Nephron (organoid): ENCODE measurements around the gene DPP6.

ENCODE experiments used
- H3K27ac Mint-ChIP-seq, 3 experiments: 2 replicates each; pipeline ENCODE4 v1.8.0; 2020; ENCODE audit warnings: mixed read lengths in 3 of 3, mild to moderate bottlenecking in 2 of 3, moderate library complexity in 1 of 3
- H3K27me3 Mint-ChIP-seq: 2 replicates; pipeline ENCODE4 v1.8.0; 2021; ENCODE audit warnings: low read depth, mild to moderate bottlenecking, moderate library complexity, mixed read lengths
- H3K36me3 Mint-ChIP-seq: 2 replicates; pipeline ENCODE4 v1.8.0; 2020; ENCODE audit warnings: low read depth, mixed read lengths
- H3K4me1 Mint-ChIP-seq: 2 replicates; pipeline ENCODE4 v1.8.0; 2020; ENCODE audit warnings: mixed read lengths
- H3K4me3 Mint-ChIP-seq, 3 experiments: 2 replicates each; pipeline ENCODE4 v1.8.0; 2020; ENCODE audit warnings: mild to moderate bottlenecking in 3 of 3, mixed read lengths in 3 of 3, moderate library complexity in 2 of 3
- H3K9me3 Mint-ChIP-seq: 2 replicates; pipeline ENCODE4 v1.8.0; 2020; ENCODE audit warnings: mixed read lengths
- CTCF ChIP-seq, 3 experiments: fragments of 200-600 bp; sonication (generic); IDR thresholded peaks; one replicate each; pipeline ENCODE4 v1.5.0; 2021; ENCODE audit warnings: antibody characterized with exemption in 3 of 3; ENCODE audit not compliant: unreplicated experiment in 3 of 3

DPP6 gene

GRCh38 chr7:154425271-154425670 lies 373.1 kb downstream of the DPP6 start:
- Mint-ChIP-seq H3K36me3 (no peaks in the 10 kb centered on the region), H3K27me3 (no peaks in the 10 kb centered on the region), H3K4me1 (peaks cover 22% of the 10 kb centered on the region), H3K4me3 (no peak overlapping the region), H3K9me3 (no peaks in the 10 kb centered on the region), H3K27ac (no peak overlapping the region)
- TF ChIP-seq CTCF (IDR thresholded peaks at IDR 0.05; ENCODE audit: unreplicated experiment in 3 of 3) = no peak

- Mint-ChIP-seq H3K27me3 (no peaks in the 10 kb centered on the region), H3K36me3 (no peaks in the 10 kb centered on the region), H3K4me3 (no peak overlapping the region), H3K27ac (no peak overlapping the region), H3K4me1 (peaks cover 22% of the 10 kb centered on the region), H3K9me3 (no peaks in the 10 kb centered on the region)
- no peak for TF ChIP-seq CTCF (IDR thresholded peaks at IDR 0.05; ENCODE audit: unreplicated experiment in 3 of 3)
These were observed 374.6 kb downstream of the DPP6 start for GRCh38 chr7:154426778-154427177.

GRCh38 chr7:154427533-154427932 lies 375.3 kb downstream of the DPP6 start:
- no peak for TF ChIP-seq CTCF (IDR thresholded peaks at IDR 0.05; ENCODE audit: unreplicated experiment in 3 of 3)
- Mint-ChIP-seq H3K9me3 (no peaks in the 10 kb centered on the region), H3K36me3 (no peaks in the 10 kb centered on the region), H3K27ac (no peak overlapping the region), H3K4me3 (no peak overlapping the region), H3K27me3 (no peaks in the 10 kb centered on the region), H3K4me1 (peaks cover 22% of the 10 kb centered on the region)

- Mint-ChIP-seq H3K4me3 (no peak overlapping the region), H3K36me3 (no peaks in the 10 kb centered on the region), H3K27ac (no peak overlapping the region), H3K9me3 (no peaks in the 10 kb centered on the region), H3K4me1 (peaks cover 4% of the 10 kb centered on the region), H3K27me3 (no peaks in the 10 kb centered on the region)
- no peak for TF ChIP-seq CTCF (IDR thresholded peaks at IDR 0.05; ENCODE audit: unreplicated experiment in 3 of 3)
These were observed 377.6 kb downstream of the DPP6 start for GRCh38 chr7:154429666-154430404.

- no peak overlapping the region for H3K4me3 Mint-ChIP-seq
- no peaks in the 10 kb centered on the region for H3K27me3 Mint-ChIP-seq
- TF ChIP-seq CTCF (IDR thresholded peaks at IDR 0.05; ENCODE audit: unreplicated experiment in 3 of 3) = no peak
- H3K9me3 Mint-ChIP-seq = no peaks in the 10 kb centered on the region
- H3K4me1 Mint-ChIP-seq = no peaks in the 10 kb centered on the region
- H3K36me3 Mint-ChIP-seq = no peaks in the 10 kb centered on the region
- H3K27ac Mint-ChIP-seq = no peak overlapping the region
These were observed 378.4 kb downstream of the DPP6 start for GRCh38 chr7:154430640-154431039.

- H3K27me3 Mint-ChIP-seq = no peaks in the 10 kb centered on the region
- H3K36me3 Mint-ChIP-seq = no peaks in the 10 kb centered on the region
- TF ChIP-seq CTCF (IDR thresholded peaks at IDR 0.05; ENCODE audit: unreplicated experiment in 3 of 3) = no peak
- no peak overlapping the region for H3K4me3 Mint-ChIP-seq
- H3K9me3 Mint-ChIP-seq = no peaks in the 10 kb centered on the region
- H3K4me1 Mint-ChIP-seq = no peaks in the 10 kb centered on the region
- H3K27ac Mint-ChIP-seq = no peak overlapping the region
These were observed 378.8 kb downstream of the DPP6 start for GRCh38 chr7:154431045-154431444.
